Measurements from ENCODE around the gene PRAC2. TPM values are rescaled to one million over a fixed set of nuclear protein-coding genes. Genes with fewer than 3 reads are reported as not detected.

PRAC2 gene
- total and polyA plus RNA-seq, 2 of the 8 experiments (the other 6 are each of a cell fraction or from before 2014, with no cell fraction given), result not detected

DNA sequence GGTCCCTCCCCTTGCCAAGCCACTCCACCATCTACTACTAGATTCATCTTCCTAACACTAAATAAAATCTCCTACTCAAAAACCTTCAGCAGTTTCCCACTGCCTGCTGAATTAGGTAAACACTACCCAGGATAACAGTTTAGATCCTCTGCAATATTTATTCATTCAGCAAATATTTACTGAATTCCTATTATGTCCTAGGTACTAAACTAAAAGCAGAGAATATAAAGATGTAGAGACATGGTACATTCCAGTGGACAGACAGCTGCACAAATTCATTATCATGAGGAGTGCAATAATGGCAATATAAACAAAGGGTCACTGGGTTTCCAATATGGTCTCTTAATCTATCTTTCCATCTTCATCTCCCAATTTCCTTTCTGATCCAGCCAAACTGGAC, 36.3 kb downstream of the PRAC2 start:
- DNase-seq (ENCODE audit: low read depth in 1 of 2, low spot score in 2 of 2) (no peak), FAIRE-seq (no peak)
- Histone ChIP-seq H3K18ac (ENCODE audit: extremely low read depth, low read length) (no peak overlapping the region), H3K9me3 (ENCODE audit: insufficient read depth in 2 of 2, low read depth in 1 of 2, low read length in 1 of 2) (no peaks in the 10 kb centered on the region), H3K79me1 (ENCODE audit: low read depth, low read length) (no peaks in the 10 kb centered on the region), H3K79me2 (ENCODE audit: control insufficient read depth in 1 of 2, insufficient read depth in 2 of 2, low read length in 2 of 2) (no peaks in the 10 kb centered on the region), H2BK120ac (replicated peaks; ENCODE audit: low read depth, low read length) (no peak overlapping the region), H3K14ac (ENCODE audit: insufficient read length) (no peak overlapping the region), H3K56ac (replicated peaks; ENCODE audit: insufficient read length, low read depth, low read length) (no peak overlapping the region), H3K4ac (replicated peaks; ENCODE audit: insufficient read length, low read depth, low read length) (no peak overlapping the region), H3K23ac (ENCODE audit: insufficient read length) (no peak overlapping the region), H4K5ac (ENCODE audit: insufficient read length, low read depth, low read length) (no peak overlapping the region), H3K36me3 (ENCODE audit: control insufficient read depth in 2 of 4, insufficient read depth in 4 of 4, low read length in 3 of 4) (no peaks in the 10 kb centered on the region; a peak in 1 of 8 replicates), H3K4me1 (replicated peaks in 1 of 4; ENCODE audit: control insufficient read depth in 3 of 4, insufficient read depth in 4 of 4, low read length in 3 of 4) (peaks cover 0 to 3% (median 1%) of the 10 kb centered on the region in 4 experiments; a peak in 2 of 7 replicates), H3K4me2 (ENCODE audit: insufficient read depth in 1 of 2, low read depth in 2 of 2, low read length in 2 of 2) (no peak overlapping the region), H2BK5ac (ENCODE audit: low read depth, low read length) (no peak overlapping the region), H2AK5ac (ENCODE audit: low read depth, low read length) (no peak overlapping the region), H3K23me2 (ENCODE audit: low read depth, low read length) (peaks cover 2% of the 10 kb centered on the region; the same call in 1 of the 2 replicates), H4K8ac (ENCODE audit: extremely low read depth, insufficient read depth, low read length) (no peak overlapping the region), H3K9ac (replicated peaks in 1 of 4; ENCODE audit: extremely low read depth in 1 of 4, low read depth in 3 of 4, low read length in 3 of 4) (no peak overlapping the region), H2BK15ac (ENCODE audit: low read length) (no peak overlapping the region), H3K4me3 (ENCODE audit: extremely low read depth in 1 of 4, insufficient read depth in 2 of 4, low read depth in 3 of 4, low read length in 4 of 4) (no peak overlapping the region), H2BK12ac (ENCODE audit: low read depth, low read length) (no peak overlapping the region), H2AFZ (ENCODE audit: low read length) (no peak overlapping the region), H2BK20ac (ENCODE audit: low read length) (no peak overlapping the region), H4K91ac (replicated peaks; ENCODE audit: insufficient read length, low read length) (no peak overlapping the region), H4K20me1 (replicated peaks in 1 of 2; ENCODE audit: control insufficient read depth in 1 of 2, insufficient read depth in 2 of 2, low read length in 2 of 2) (peaks cover 2 to 9% of the 10 kb centered on the region in 2 experiments), H3K27me3 (replicated peaks in 1 of 4; ENCODE audit: control insufficient read depth in 3 of 4, extremely low read depth in 1 of 4, insufficient read depth in 3 of 4, low read length in 3 of 4) (peaks cover 40 to 67% (median 60%) of the 10 kb centered on the region in 4 experiments), H3K27ac (ENCODE audit: low read depth, low read length) (no peak overlapping the region)
- ChIA-PET CTCF (ENCODE audit: partially characterized antibody) (interaction anchor here (1.9 to 18.8 kb wide), 3 partner anchors 8 to 35 kb away, joined by 8 to 186 read pairs (median 15); no protein-coding TSS in a partner anchor), POLR2A (ENCODE audit: partially characterized antibody) (no interaction called here)
- no peak for TF ChIP-seq ASH2L (IDR thresholded peaks at IDR 0.05; ENCODE audit: low read length)
- TF ChIP-seq NANOG (IDR thresholded peaks at IDR 0.05; ENCODE audit: insufficient read depth, low read depth, low read length, poor library complexity, severe bottlenecking), result no peak
- no peak for TF ChIP-seq SIRT6 (IDR thresholded peaks at IDR 0.05; ENCODE audit: low read length)
- TF ChIP-seq, protein P1, sequence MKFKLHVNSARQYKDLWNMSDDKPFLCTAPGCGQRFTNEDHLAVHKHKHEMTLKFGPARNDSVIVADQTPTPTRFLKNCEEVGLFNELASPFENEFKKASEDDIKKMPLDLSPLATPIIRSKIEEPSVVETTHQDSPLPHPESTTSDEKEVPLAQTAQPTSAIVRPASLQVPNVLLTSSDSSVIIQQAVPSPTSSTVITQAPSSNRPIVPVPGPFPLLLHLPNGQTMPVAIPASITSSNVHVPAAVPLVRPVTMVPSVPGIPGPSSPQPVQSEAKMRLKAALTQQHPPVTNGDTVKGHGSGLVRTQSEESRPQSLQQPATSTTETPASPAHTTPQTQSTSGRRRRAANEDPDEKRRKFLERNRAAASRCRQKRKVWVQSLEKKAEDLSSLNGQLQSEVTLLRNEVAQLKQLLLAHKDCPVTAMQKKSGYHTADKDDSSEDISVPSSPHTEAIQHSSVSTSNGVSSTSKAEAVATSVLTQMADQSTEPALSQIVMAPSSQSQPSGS (IDR thresholded peaks at IDR 0.05; ENCODE audit: low read length), result no peak
- no peak for TF ChIP-seq RNF2 (IDR thresholded peaks at IDR 0.05; ENCODE audit: borderline replicate concordance, low read depth, low read length, missing control alignments, poor library complexity, severe bottlenecking)

All from H1 (cell line).